Epithelial cell of esophagus (primary cell): ENCODE results near the gene GJB2.
"Not testable (repeated sequence)": the region's sequence is repeated elsewhere in the genome, so short reads cannot be mapped to it uniquely, and the experiment has no call there.

Experiments used
- DNase-seq: peaks from one replicate; pipeline ENCODE4 v3.0.0; 2010; ENCODE audit warnings: low read depth
- H3K4me3 ChIP-seq: 2 replicates; pipeline ENCODE4 v1.5.1; 2011; ENCODE audit warnings: mild to moderate bottlenecking, low read length, control low read depth
- TF ChIP-seq, protein P1 (sequence below): IDR thresholded peaks from 2 replicates; pipeline ENCODE4 v1.5.1; 2011; ENCODE audit warnings: low read depth, mild to moderate bottlenecking, low read length, control low read depth, inconsistent platforms; ENCODE audit not compliant: insufficient read depth; ENCODE audit errors: missing control alignments

Gene GJB2

DNA sequence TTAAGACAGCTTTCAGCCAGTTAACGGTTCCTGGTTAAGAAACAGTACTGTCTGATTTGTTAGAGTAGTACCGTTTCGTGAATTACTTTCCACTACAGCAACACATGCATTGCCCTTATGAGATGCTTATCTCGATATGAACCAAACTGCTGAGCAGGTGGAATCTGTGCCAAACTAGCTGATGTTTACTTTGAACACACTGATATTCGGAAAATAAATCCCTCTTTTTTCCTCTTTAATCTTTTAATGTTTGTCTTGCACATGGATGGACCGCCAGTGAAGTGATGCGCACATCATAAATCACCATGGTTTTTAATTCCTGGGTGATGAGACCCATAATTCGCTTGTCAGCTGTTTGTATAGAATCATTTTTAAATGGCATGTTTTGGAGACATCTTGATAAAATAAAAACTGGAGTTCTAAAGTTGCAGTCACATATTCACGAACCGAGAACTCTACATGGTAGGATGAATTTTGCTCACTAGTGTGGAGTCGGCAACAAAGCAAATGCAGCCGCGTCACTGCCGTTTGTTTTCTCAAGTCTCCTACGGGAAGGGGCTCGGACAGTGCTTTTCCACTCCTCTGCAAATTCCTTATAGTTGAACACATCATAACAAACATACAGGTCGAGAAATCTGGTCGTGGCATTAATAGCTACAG, 33.0 kb downstream of the GJB2 start:
- TF ChIP-seq, protein P1, sequence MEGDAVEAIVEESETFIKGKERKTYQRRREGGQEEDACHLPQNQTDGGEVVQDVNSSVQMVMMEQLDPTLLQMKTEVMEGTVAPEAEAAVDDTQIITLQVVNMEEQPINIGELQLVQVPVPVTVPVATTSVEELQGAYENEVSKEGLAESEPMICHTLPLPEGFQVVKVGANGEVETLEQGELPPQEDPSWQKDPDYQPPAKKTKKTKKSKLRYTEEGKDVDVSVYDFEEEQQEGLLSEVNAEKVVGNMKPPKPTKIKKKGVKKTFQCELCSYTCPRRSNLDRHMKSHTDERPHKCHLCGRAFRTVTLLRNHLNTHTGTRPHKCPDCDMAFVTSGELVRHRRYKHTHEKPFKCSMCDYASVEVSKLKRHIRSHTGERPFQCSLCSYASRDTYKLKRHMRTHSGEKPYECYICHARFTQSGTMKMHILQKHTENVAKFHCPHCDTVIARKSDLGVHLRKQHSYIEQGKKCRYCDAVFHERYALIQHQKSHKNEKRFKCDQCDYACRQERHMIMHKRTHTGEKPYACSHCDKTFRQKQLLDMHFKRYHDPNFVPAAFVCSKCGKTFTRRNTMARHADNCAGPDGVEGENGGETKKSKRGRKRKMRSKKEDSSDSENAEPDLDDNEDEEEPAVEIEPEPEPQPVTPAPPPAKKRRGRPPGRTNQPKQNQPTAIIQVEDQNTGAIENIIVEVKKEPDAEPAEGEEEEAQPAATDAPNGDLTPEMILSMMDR = no peak
- no peak for DNase-seq
- H3K4me3 ChIP-seq = peak overlapping the region; percentile 42

DNA sequence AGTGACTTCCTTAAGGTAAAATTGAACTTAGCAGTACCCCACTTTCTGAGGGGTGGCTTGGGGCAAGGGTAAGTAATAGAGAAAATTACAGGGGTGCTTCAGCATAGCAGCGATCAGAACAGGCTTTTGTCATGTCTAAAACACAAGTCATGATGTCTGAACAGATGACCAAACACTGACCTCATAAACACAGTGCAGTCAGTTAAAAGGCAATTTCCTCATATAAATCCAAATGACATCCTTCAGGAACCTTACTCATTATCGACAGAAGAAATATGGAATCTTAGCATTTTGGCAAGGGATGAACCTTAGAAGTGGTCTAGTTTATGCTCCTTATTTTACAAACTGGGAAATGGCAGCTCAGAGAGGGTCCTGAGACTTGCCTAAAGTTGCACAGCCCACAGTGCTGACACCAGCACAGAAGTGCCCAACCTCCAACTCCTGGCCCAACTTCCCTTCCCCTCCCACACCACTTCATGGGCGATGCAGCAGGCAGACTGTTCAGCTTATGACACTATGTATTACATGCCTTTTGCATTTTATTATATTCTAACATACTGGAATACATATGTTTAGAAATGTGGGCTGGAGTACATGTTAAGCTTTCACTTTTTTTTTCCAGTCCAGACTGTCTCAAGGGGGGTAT, 35.5 kb downstream of the GJB2 start:
- no peak for DNase-seq
- TF ChIP-seq, protein P1 = no peak
- no peak overlapping the region for H3K4me3 ChIP-seq

DNA sequence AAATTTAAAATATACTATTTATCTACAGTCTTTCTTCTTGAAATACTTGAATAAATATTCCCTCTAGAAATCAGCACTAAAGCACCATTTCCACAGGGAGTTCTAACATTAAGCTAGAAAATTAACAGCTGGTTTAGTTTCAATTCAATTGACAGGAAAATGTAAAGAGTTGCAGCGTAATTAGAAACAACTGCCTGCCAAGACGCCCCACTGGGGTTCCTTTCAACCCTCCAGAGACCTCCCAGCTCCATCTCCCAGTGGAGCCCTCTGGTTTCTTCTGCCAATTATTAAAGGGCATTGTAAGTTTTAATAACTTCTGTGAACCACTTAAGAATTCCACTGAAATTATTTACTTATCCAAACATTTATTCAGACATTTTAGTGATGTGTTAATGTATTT, 36.0 kb downstream of the GJB2 start:
- DNase-seq = no peak
- TF ChIP-seq, protein P1 = no peak
- no peak overlapping the region for H3K4me3 ChIP-seq

DNA sequence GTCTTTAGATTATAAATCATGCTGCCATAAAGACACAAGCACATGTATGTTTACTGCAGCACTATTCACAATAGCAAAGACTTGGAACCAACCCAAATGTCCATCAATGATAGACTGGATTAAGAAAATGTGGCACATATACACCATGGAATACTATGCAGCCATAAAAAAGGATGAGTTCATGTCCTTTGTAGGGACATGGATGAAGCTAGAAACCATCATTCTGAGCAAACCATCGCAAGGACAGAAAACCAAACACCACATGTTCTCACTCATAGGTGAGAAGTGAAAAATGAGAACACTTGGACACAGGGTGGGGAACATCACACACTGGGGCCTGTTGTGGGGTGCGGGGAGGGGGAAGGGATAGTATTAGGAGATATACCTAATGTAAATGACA, 39.4 kb downstream of the GJB2 start:
- H3K4me3 ChIP-seq, DNase-seq: not testable (repeated sequence)

DNA sequence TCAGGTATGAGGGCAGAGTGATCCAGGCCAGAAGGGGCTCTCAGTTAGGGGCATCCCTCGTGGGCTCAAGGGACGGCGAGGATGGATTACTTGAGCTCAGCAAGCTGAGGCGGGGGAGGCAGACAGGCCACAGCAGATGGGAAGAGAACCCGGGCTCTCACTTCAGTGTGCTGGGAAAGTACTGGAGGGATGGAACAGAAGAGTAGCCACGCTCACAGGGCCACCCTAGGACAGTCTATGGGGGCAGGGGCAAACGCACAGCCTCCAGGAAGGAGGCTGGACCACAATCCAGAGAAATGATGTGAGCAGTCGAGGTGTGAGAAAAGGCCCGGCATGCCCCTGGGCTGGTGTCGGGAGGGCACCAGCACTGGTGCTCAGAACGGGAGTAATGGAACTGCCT, 41.1 kb downstream of the GJB2 start:
- TF ChIP-seq, protein P1 = no peak
- H3K4me3 ChIP-seq = no peak overlapping the region
- no peak for DNase-seq

DNA sequence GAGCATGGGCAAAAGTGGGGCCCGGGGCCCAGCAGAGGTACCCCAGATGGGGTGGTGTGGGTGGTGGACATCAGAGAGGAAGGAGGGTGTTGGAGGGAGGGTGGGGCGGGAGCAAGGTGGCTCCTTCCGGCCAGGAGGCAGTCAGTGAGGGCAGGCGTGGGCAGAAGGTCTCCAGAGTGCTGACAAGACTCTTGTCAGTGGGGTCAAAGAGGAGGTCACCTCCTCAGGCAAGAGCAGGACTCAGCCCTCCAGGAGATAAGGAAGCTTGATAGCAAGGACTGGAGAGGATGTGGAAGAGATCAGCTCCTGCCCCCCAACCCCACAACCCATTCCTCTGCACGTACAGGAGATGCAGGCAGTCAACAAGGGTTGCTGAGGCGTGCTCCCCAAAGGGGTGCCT, 41.7 kb downstream of the GJB2 start:
- no peak overlapping the region for H3K4me3 ChIP-seq
- no peak for DNase-seq
- TF ChIP-seq, protein P1 = no peak

DNA sequence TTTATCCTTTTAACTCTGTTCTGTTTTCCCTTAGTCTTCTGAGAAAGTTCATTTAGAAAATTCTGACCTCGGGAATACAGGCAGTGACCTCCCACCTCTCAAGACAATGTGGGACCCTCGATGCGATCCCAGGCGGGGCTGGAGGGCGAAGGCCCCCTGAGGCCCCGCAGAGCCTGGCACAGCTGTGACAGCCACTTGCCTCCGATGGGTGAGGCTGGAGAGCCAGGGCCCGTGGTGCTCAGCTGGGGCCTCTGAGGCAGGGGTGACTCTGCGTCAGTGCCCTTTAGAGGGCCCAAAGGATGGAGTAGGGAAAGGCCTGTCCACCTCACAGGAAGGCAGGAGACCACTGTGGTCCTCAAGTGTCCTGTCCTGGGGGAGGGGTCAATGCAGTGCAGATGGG, 42.2 kb downstream of the GJB2 start:
- TF ChIP-seq, protein P1 = no peak
- no peak for DNase-seq
- H3K4me3 ChIP-seq = no peak overlapping the region
